ENCODE data around the gene ACACB. TPM values are rescaled to one million over a fixed set of nuclear protein-coding genes. Genes with fewer than 3 reads are reported as not detected.

Gene ACACB
- total RNA-seq, 1 donor from 2014 or later: 15.4 TPM

DNA sequence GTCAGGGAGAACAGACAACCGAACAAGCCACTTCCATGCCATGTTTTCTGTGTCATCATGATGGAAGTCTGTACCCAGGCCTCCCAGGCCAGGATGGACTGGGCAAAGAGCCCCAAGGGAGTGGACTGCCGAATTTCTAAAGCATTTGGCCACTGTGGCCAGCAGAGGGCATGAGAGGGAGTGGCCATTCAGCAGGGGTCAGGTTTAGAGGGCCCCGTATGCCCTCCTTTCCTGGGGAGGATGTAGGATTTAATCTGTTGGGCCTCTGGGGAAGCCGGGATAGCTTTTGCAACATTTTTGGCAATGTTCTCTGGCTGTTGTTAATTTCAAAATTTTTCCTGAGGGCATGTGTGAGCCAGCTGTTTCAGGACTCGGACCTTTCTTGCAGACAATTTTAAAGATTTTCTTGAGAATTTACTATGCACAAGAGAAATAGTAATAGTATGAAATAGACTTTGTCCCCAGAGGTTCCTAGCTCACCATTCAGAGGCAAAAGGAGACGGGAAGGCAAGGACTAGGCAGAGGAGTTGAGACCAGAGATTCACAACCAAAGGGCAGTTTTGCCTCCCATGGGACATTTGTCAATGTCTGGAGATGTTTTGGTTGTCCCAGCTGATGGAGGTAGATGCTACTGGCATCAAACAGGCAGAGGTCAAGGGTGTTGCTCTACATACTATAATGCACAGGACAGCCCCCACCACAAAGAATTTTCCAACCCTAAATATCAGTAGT, 18.0 kb downstream of the ACACB start:
- TF ChIP-seq, protein P1, sequence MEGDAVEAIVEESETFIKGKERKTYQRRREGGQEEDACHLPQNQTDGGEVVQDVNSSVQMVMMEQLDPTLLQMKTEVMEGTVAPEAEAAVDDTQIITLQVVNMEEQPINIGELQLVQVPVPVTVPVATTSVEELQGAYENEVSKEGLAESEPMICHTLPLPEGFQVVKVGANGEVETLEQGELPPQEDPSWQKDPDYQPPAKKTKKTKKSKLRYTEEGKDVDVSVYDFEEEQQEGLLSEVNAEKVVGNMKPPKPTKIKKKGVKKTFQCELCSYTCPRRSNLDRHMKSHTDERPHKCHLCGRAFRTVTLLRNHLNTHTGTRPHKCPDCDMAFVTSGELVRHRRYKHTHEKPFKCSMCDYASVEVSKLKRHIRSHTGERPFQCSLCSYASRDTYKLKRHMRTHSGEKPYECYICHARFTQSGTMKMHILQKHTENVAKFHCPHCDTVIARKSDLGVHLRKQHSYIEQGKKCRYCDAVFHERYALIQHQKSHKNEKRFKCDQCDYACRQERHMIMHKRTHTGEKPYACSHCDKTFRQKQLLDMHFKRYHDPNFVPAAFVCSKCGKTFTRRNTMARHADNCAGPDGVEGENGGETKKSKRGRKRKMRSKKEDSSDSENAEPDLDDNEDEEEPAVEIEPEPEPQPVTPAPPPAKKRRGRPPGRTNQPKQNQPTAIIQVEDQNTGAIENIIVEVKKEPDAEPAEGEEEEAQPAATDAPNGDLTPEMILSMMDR (IDR thresholded peaks at IDR 0.05; ENCODE audit: unreplicated experiment): peak; percentile 23
- no peak for DNase-seq (ENCODE audit: low spot score in 2 of 2, unreplicated experiment in 2 of 2)
- Mint-ChIP-seq H3K36me3 (no peaks in the 10 kb centered on the region), H3K4me3 (no peak overlapping the region), H3K4me1 (no peaks in the 10 kb centered on the region), H3K27me3 (ENCODE audit: low read depth) (peaks cover 23% of the 10 kb centered on the region), H3K9me3 (peaks cover 10% of the 10 kb centered on the region), H3K27ac (no peak overlapping the region)

DNA sequence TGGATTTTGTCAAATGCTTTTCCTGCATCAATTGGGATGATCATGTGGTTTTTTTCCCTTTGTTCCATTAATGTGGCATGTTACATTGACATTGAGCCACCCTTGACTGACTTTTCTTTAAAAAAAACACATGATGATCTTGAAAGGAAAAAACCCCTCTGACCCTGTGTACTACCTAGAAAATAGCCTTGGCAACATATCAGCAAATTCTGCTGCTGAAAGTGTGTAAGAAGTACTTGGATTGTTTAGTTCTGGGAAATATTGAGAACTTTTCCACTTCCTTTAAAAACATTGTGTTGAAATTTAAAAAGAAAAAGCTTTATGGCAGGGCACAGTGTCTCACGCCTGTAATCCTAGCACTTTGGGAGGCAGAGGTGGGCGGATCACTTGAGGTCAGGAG, 20.7 kb downstream of the ACACB start:
- no peak for DNase-seq (ENCODE audit: low spot score in 2 of 2, unreplicated experiment in 2 of 2)
- no peaks in the 10 kb centered on the region for H3K4me1 Mint-ChIP-seq
- no peak overlapping the region for H3K27ac Mint-ChIP-seq
- TF ChIP-seq, protein P1 (IDR thresholded peaks at IDR 0.05; ENCODE audit: unreplicated experiment): no peak
- no peak overlapping the region for H3K4me3 Mint-ChIP-seq
- H3K36me3 Mint-ChIP-seq: no peaks in the 10 kb centered on the region
- H3K9me3 Mint-ChIP-seq: peaks cover 10% of the 10 kb centered on the region
- peaks cover 14% of the 10 kb centered on the region for H3K27me3 Mint-ChIP-seq (ENCODE audit: low read depth)

DNA sequence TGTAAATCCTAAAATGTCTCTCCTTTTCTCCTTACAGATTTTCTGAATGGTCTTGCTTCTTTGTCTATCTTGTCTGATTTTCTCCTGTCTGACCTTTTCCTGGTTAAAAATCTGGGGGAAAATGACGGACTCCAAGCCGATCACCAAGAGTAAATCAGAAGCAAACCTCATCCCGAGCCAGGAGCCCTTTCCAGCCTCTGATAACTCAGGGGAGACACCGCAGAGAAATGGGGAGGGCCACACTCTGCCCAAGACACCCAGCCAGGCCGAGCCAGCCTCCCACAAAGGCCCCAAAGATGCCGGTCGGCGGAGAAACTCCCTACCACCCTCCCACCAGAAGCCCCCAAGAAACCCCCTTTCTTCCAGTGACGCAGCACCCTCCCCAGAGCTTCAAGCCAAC, 23.0 kb downstream of the ACACB start:
- H3K9me3 Mint-ChIP-seq: peaks cover 10% of the 10 kb centered on the region
- H3K4me3 Mint-ChIP-seq: no peak overlapping the region
- H3K4me1 Mint-ChIP-seq: no peaks in the 10 kb centered on the region
- no peaks in the 10 kb centered on the region for H3K36me3 Mint-ChIP-seq
- H3K27ac Mint-ChIP-seq: no peak overlapping the region
- no peak for DNase-seq (ENCODE audit: low spot score in 2 of 2, unreplicated experiment in 2 of 2)
- peaks cover 4% of the 10 kb centered on the region for H3K27me3 Mint-ChIP-seq (ENCODE audit: low read depth)
- TF ChIP-seq, protein P1 (IDR thresholded peaks at IDR 0.05; ENCODE audit: unreplicated experiment): no peak

DNA sequence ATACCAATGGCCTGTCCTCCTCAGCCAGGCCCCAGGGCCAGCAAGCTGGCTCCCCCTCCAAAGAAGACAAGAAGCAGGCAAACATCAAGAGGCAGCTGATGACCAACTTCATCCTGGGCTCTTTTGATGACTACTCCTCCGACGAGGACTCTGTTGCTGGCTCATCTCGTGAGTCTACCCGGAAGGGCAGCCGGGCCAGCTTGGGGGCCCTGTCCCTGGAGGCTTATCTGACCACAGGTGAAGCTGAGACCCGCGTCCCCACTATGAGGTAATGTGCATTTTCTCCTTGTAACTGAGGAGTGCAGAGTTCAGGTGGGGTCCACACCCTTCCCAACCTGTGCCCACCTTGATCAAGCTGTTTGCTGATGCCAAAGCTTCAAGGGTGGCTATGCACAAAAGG, 23.4 kb downstream of the ACACB start:
- no peak for DNase-seq (ENCODE audit: low spot score in 2 of 2, unreplicated experiment in 2 of 2)
- Mint-ChIP-seq H3K9me3 (peaks cover 10% of the 10 kb centered on the region), H3K4me3 (no peak overlapping the region), H3K36me3 (no peaks in the 10 kb centered on the region), H3K27me3 (ENCODE audit: low read depth) (peaks cover 4% of the 10 kb centered on the region), H3K4me1 (no peaks in the 10 kb centered on the region), H3K27ac (no peak overlapping the region)
- TF ChIP-seq, protein P1 (IDR thresholded peaks at IDR 0.05; ENCODE audit: unreplicated experiment): no peak

DNA sequence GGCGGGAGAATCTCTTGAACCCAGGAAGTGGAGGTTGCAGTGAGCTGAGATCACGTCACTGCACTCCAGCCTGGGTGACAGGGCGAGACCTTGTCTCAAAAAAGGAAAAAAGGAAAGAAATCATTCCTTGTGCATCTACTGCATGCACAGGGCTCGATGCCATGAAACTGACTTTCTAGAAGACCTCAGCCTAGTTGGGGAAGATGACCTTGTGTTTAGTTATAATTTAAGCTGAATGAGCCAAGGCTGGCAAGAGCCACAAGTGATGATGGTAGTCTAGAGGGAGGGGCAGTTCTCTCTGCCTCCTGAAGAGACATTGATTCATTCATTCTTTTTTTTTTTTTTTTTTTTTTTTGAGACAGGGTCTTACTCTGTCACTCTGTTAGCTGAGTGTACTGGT, 24.2 kb downstream of the ACACB start:
- Mint-ChIP-seq H3K27ac (no peak overlapping the region), H3K36me3 (no peaks in the 10 kb centered on the region), H3K9me3 (peaks cover 6% of the 10 kb centered on the region), H3K27me3 (ENCODE audit: low read depth) (peaks cover 2% of the 10 kb centered on the region), H3K4me1 (no peaks in the 10 kb centered on the region), H3K4me3 (no peak overlapping the region)
- DNase-seq (ENCODE audit: low spot score in 2 of 2, unreplicated experiment in 2 of 2): no peak
- TF ChIP-seq, protein P1 (IDR thresholded peaks at IDR 0.05; ENCODE audit: unreplicated experiment): no peak

Data from mesothelial cell of epicardium (in vitro differentiated cells).